ENCODE results near the gene SRGN.

GRCh38 chr10:69057261-69057950, 30.5 kb upstream of the SRGN start:
- TF ChIP-seq CTCF (IDR thresholded peaks at IDR 0.05) (peak in 7 of 12 donors; percentile 14 to 47 (median 31)), POLR2A (IDR thresholded peaks at IDR 0.05) (no peak)

Data from heart left ventricle (tissue), 13 donors.